ENCODE data around the gene KCNMA1. TPM values are rescaled to one million over a fixed set of nuclear protein-coding genes. Genes with fewer than 3 reads are reported as not detected.

KCNMA1 gene
- total and polyA plus RNA-seq, 2 donors (not counting 1 experiment from before 2014, with no cell fraction given): 0.82 to 3.1 TPM

DNA sequence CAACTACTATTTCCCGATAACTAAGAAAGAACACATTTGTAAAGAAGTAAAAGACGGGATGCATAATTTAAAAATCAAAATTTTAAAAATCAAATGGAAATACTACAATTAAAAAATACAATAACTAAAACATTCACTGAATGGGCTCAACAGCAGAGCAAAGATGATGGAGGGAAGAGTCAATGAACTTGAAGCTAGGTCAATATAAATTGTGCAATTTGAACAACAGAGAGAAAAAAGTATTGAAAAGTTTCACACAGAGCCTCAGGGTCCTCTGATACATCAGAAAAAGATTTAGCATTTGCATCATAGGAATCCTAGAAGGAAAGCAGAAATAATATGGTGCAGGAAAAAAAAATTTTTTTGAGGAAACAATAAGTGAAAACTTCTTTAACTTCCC, 581.0 kb downstream of the KCNMA1 start:
- no peak overlapping the region for H2AFZ ChIP-seq (ENCODE audit: insufficient read depth, low read depth, low read length, poor library complexity, severe bottlenecking)
- H3K79me2 ChIP-seq (ENCODE audit: control insufficient read depth, insufficient read depth, low read length): no peaks in the 10 kb centered on the region
- no peaks in the 10 kb centered on the region for H3K27me3 Mint-ChIP-seq
- H3K4me1 ChIP-seq (ENCODE audit: control insufficient read depth in 2 of 2, insufficient read depth in 2 of 2, low read length in 2 of 2): no peaks in the 10 kb centered on the region
- no peaks in the 10 kb centered on the region for H3K4me1 Mint-ChIP-seq
- H3K4me3 ChIP-seq (ENCODE audit: control extremely low read depth in 1 of 5, extremely low read depth in 1 of 5, insufficient read depth in 1 of 5, low read depth in 2 of 5, low read length in 4 of 5): no peak overlapping the region
- no peak overlapping the region for H3K4me3 Mint-ChIP-seq
- H3K27ac Mint-ChIP-seq: no peak overlapping the region
- POLR2A ChIA-PET: no interaction called here
- no peaks in the 10 kb centered on the region for H3K9me3 Mint-ChIP-seq (ENCODE audit: insufficient read depth)
- WGBS (ENCODE audit: insufficient coverage): no CpG with 5 or more reads among the region's 2 CpGs
- TF ChIP-seq CTCF (IDR thresholded peaks at IDR 0.05) (no peak), EZH2 (IDR thresholded peaks at IDR 0.05; ENCODE audit: borderline replicate concordance, insufficient read depth, low read depth, low read length, poor library complexity, severe bottlenecking) (no peak)
- CTCF ChIA-PET: no interaction called here
- no peaks in the 10 kb centered on the region for H3K36me3 ChIP-seq (replicated peaks in 1 of 2; ENCODE audit: control extremely low read depth in 1 of 2, control insufficient read depth in 1 of 2, extremely low read depth in 1 of 2, insufficient read depth in 2 of 2, low read length in 1 of 2)
- no peaks in the 10 kb centered on the region for H3K27me3 ChIP-seq (replicated peaks in 1 of 4; ENCODE audit: control extremely low read depth in 1 of 4, control insufficient read depth in 3 of 4, insufficient read depth in 4 of 4, low read length in 3 of 4)
- intact Hi-C loops (cut with micrococcal nuclease): no loop called here
- no peaks in the 10 kb centered on the region for H4K20me1 ChIP-seq (ENCODE audit: control insufficient read depth, insufficient read depth, low read length, poor library complexity, severe bottlenecking)
- no peak overlapping the region for H3K9ac ChIP-seq (ENCODE audit: low read length)
- H3K4me2 ChIP-seq (replicated peaks; ENCODE audit: low read depth, low read length, poor library complexity, severe bottlenecking): no peak overlapping the region
- ATAC-seq (ENCODE audit: low read depth) (no peak), DNase-seq (no peak)
- no peaks in the 10 kb centered on the region for H3K9me3 ChIP-seq (ENCODE audit: control extremely low read depth in 1 of 3, control insufficient read depth in 2 of 3, insufficient read depth in 1 of 3, low read length in 2 of 3)
- H3K27ac ChIP-seq (ENCODE audit: low read length in 2 of 2): no peak overlapping the region

DNA sequence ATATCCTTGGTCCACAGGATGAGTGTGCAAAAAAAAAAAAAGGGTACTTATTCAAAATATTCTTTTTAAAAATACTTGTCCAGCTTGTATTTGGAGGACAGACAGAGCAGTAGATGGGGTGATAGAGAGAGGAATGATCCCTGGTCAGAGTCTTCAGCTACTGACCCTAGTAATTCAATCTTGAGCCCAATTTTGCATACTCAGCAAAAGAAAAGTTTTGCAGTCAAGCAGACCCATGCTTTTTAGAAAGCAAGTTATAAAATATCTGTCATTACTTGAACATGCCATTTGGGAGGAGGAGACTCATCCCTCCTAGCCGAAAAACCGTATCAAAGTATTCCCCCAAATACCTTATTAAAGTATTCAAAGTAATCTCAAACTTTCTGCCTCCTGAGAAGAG, 585.0 kb downstream of the KCNMA1 start:
- POLR2A ChIA-PET: no interaction called here
- Histone ChIP-seq H2AFZ (ENCODE audit: insufficient read depth, low read depth, low read length, poor library complexity, severe bottlenecking) (no peak overlapping the region), H3K27ac (ENCODE audit: low read length in 2 of 2) (no peak overlapping the region), H3K9me3 (ENCODE audit: control extremely low read depth in 1 of 3, control insufficient read depth in 2 of 3, insufficient read depth in 1 of 3, low read length in 2 of 3) (no peaks in the 10 kb centered on the region), H3K79me2 (ENCODE audit: control insufficient read depth, insufficient read depth, low read length) (no peaks in the 10 kb centered on the region), H3K9ac (ENCODE audit: low read length) (no peak overlapping the region), H3K27me3 (replicated peaks in 1 of 4; ENCODE audit: control extremely low read depth in 1 of 4, control insufficient read depth in 3 of 4, insufficient read depth in 4 of 4, low read length in 3 of 4) (no peaks in the 10 kb centered on the region), H3K4me3 (ENCODE audit: control extremely low read depth in 1 of 5, extremely low read depth in 1 of 5, insufficient read depth in 1 of 5, low read depth in 2 of 5, low read length in 4 of 5) (no peak overlapping the region), H4K20me1 (ENCODE audit: control insufficient read depth, insufficient read depth, low read length, poor library complexity, severe bottlenecking) (no peaks in the 10 kb centered on the region), H3K4me2 (replicated peaks; ENCODE audit: low read depth, low read length, poor library complexity, severe bottlenecking) (no peak overlapping the region), H3K4me1 (ENCODE audit: control insufficient read depth in 2 of 2, insufficient read depth in 2 of 2, low read length in 2 of 2) (no peaks in the 10 kb centered on the region), H3K36me3 (replicated peaks in 1 of 2; ENCODE audit: control extremely low read depth in 1 of 2, control insufficient read depth in 1 of 2, extremely low read depth in 1 of 2, insufficient read depth in 2 of 2, low read length in 1 of 2) (no peaks in the 10 kb centered on the region)
- no peak for DNase-seq
- no peak overlapping the region for H3K4me3 Mint-ChIP-seq
- H3K27ac Mint-ChIP-seq: no peak overlapping the region
- no peak for ATAC-seq (ENCODE audit: low read depth)
- CTCF ChIA-PET: no interaction called here
- H3K27me3 Mint-ChIP-seq: no peaks in the 10 kb centered on the region
- WGBS (ENCODE audit: insufficient coverage): no CpG with 5 or more reads among the region's 2 CpGs
- no peak for TF ChIP-seq EZH2 (IDR thresholded peaks at IDR 0.05; ENCODE audit: borderline replicate concordance, insufficient read depth, low read depth, low read length, poor library complexity, severe bottlenecking)
- H3K4me1 Mint-ChIP-seq: no peaks in the 10 kb centered on the region
- H3K9me3 Mint-ChIP-seq (ENCODE audit: insufficient read depth): no peaks in the 10 kb centered on the region
- intact Hi-C loops (cut with micrococcal nuclease): no loop called here

Data from B cell (primary cell).